Colonic mucosa (tissue), 4 donors: Measurements from ENCODE around the gene REEP1. TPM values are rescaled to one million over a fixed set of nuclear protein-coding genes. Genes with fewer than 3 reads are reported as not detected.

Experiments used
- DNase-seq: peaks from one replicate; pipeline ENCODE4 v3.0.0-alpha.2; 2020
- H3K27ac ChIP-seq: fragments of 200-600 bp; one replicate; pipeline ENCODE4 v1.8.0; 2021
- H3K27me3 ChIP-seq: fragments of 200-600 bp; one replicate; pipeline ENCODE4 v1.8.0; 2021
- H3K36me3 ChIP-seq: fragments of 200-600 bp; one replicate; pipeline ENCODE4 v1.8.0; 2021
- H3K4me1 ChIP-seq: fragments of 200-600 bp; one replicate; pipeline ENCODE4 v1.8.0; 2021; ENCODE audit warnings: mild to moderate bottlenecking
- H3K4me3 ChIP-seq: fragments of 200-600 bp; one replicate; pipeline ENCODE4 v1.8.0; 2021
- H3K9ac ChIP-seq, 2 donors: one replicate each; pipeline ENCODE4 v1.7.0; 2013; ENCODE audit warnings: control low read depth in 2 of 2, low read depth in 2 of 2, low read length in 2 of 2
- H3K9me3 ChIP-seq: fragments of 200-600 bp; one replicate; pipeline ENCODE4 v1.8.0; 2021
- intact Hi-C: fragments of 100-400 bp; cut with DNase I; formaldehyde crosslinking; loops from one replicate; pipeline ENCODE4 v1.14.1; 2022
- total RNA-seq, 2 donors: library from RNA; stranded (reverse); fragmentation: NEBNext Ultra II Directional in 1 of 2; extraction: Animal tissue kit (Norgen Biotek cat#: 25700) in 1 of 2; gene quantifications; one replicate each; pipeline ENCODE4 v1.2.1, GENCODE V29; 2021
- TF ChIP-seq, protein P1 (sequence below): fragments of 200-600 bp; IDR thresholded peaks from one replicate; pipeline ENCODE4 v1.8.0; 2022; ENCODE audit warnings: antibody characterized with exemption, mild to moderate bottlenecking
- donor health status: healthy.
- donor health status: DM: no; HTN: no; CAD: no.
- donor health status: DM: no; HTN: no; CAD: no.

The REEP1 gene
- total RNA-seq, 2 donors from 2014 or later, result 1.8 to 5.7 TPM

DNA sequence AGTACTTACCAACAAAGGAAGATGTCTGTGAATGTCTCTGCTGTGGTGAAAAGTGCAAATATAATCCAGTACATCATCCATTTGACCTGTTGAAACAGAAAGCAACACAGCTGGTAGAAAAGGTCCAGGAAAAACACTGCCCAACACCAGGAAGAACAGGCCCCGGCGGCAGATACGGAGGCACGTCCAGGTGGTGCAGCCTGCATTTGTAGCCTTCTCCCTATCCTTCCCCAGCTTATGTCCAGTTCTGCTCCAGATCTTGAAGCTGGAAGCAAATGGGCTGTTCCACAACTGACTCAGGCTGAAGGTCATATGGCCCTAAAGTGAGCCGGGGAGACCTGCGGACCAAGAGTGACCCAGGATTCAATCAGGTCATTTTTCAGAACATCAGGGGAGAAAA lies 73.5 kb downstream of the REEP1 start:
- TF ChIP-seq, protein P1, sequence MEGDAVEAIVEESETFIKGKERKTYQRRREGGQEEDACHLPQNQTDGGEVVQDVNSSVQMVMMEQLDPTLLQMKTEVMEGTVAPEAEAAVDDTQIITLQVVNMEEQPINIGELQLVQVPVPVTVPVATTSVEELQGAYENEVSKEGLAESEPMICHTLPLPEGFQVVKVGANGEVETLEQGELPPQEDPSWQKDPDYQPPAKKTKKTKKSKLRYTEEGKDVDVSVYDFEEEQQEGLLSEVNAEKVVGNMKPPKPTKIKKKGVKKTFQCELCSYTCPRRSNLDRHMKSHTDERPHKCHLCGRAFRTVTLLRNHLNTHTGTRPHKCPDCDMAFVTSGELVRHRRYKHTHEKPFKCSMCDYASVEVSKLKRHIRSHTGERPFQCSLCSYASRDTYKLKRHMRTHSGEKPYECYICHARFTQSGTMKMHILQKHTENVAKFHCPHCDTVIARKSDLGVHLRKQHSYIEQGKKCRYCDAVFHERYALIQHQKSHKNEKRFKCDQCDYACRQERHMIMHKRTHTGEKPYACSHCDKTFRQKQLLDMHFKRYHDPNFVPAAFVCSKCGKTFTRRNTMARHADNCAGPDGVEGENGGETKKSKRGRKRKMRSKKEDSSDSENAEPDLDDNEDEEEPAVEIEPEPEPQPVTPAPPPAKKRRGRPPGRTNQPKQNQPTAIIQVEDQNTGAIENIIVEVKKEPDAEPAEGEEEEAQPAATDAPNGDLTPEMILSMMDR, result no peak
- Histone ChIP-seq H3K27me3 (no peaks in the 10 kb centered on the region), H3K9ac (no peak overlapping the region), H3K36me3 (no peaks in the 10 kb centered on the region), H3K27ac (no peak overlapping the region), H3K4me3 (no peak overlapping the region), H3K4me1 (no peaks in the 10 kb centered on the region), H3K9me3 (no peaks in the 10 kb centered on the region)
- intact Hi-C loops, result no loop called here
- no peak for DNase-seq

DNA sequence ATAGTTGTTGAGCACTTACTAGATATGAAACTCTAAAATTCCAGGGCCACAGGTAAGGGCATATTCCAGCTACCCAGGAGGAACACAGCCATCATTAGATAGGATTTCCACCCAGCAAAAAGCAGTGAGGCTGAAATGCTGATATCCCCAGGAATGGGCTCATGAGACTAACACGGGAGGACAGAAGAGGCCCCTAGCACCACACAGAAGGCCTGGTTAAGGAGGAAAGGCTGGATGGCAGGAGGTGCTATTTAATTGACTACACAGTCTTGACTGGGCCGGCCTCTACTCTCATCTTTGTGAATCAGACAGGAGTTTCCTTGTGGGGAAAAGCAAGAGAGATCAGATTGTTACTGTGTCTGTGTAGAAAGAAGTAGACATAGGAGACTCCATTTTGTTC lies 76.4 kb downstream of the REEP1 start:
- H3K9ac ChIP-seq, result no peak overlapping the region
- no peaks in the 10 kb centered on the region for H3K36me3 ChIP-seq
- no peaks in the 10 kb centered on the region for H3K9me3 ChIP-seq
- TF ChIP-seq, protein P1, result no peak
- no peak overlapping the region for H3K27ac ChIP-seq
- no peaks in the 10 kb centered on the region for H3K27me3 ChIP-seq
- no peak for DNase-seq
- H3K4me3 ChIP-seq, result no peak overlapping the region
- intact Hi-C loops, result no loop called here
- no peaks in the 10 kb centered on the region for H3K4me1 ChIP-seq

DNA sequence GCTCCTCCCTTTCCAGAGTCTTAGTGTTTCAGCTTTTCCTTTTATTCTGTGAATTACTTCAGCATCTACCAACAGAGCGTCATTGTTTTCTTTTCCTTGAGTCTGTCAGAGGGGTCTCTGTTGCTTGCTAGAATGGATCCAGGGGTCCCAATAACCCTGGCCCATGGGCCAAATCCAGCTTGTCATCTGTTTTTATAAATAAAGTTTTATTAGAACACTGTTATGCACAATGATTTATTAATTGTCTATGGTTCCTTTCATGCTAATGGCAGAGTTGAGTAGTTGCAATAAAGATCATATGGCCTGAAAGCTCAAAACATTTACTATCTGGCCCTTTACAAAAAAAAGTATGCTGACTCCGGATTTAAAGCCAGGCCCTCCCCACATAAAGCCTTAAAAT lies 79.3 kb downstream of the REEP1 start:
- intact Hi-C loops, result no loop called here
- no peak overlapping the region for H3K9ac ChIP-seq
- no peak overlapping the region for H3K4me3 ChIP-seq
- no peaks in the 10 kb centered on the region for H3K9me3 ChIP-seq
- TF ChIP-seq, protein P1, result no peak
- no peaks in the 10 kb centered on the region for H3K36me3 ChIP-seq
- no peak overlapping the region for H3K27ac ChIP-seq
- DNase-seq, result no peak
- no peaks in the 10 kb centered on the region for H3K4me1 ChIP-seq
- H3K27me3 ChIP-seq, result no peaks in the 10 kb centered on the region

DNA sequence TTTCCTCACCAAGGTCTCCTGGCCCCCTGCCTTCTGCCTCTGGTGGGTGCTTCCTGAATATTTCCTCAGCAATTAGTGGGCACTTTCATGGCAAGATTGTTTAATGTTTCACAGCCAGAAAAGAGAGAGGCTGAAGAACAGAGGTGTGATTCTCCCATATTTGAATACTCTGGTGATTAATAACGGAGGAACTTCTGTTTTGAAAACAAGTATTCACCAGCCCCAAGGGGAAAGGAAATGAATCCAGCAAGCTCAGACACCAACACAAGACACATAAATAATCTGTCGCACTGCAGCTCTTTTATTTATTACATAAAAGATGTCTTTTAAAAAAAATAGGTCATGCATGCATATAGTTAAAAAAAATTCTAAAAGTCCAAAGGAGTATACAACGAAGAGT lies 80.4 kb downstream of the REEP1 start:
- Histone ChIP-seq H3K36me3 (no peaks in the 10 kb centered on the region), H3K9me3 (no peaks in the 10 kb centered on the region), H3K4me3 (no peak overlapping the region), H3K4me1 (no peaks in the 10 kb centered on the region), H3K27ac (no peak overlapping the region), H3K27me3 (no peaks in the 10 kb centered on the region), H3K9ac (no peak overlapping the region)
- intact Hi-C loops, result no loop called here
- no peak for DNase-seq
- TF ChIP-seq, protein P1, result no peak

DNA sequence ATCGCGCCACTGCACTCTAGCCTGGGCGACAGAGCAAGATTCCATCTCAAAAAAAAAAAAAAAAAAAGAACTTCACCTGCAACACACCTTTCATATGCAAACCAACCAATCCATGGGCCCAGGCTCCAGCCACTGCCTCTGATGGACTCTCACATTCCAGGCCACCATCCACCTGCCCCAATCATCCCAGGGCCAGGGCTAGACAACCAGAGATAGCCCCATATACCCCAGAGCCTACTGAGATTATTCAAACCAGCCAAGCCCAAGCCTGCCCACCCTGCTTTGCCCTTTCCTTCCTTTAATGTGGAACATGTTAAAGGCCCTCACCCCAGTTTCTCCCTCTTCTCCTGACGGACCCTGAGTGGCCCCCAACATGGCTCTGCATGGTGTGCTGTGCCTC lies 81.1 kb downstream of the REEP1 start:
- intact Hi-C loops, result no loop called here
- Histone ChIP-seq H3K9me3 (no peaks in the 10 kb centered on the region), H3K9ac (peak overlapping the region in 1 of 2 donors; percentile 24), H3K4me1 (no peaks in the 10 kb centered on the region), H3K27ac (no peak overlapping the region), H3K36me3 (no peaks in the 10 kb centered on the region), H3K4me3 (no peak overlapping the region), H3K27me3 (no peaks in the 10 kb centered on the region)
- TF ChIP-seq, protein P1, result no peak
- no peak for DNase-seq
